HL-60 (cell line): Measurements from ENCODE around the gene CACUL1.
A peak's percentile ranks its signal among the peaks of the same experiment; 100 is the strongest.

Experiments used
- DNase-seq, 2 experiments: peaks; one replicate each; pipeline ENCODE4 v3.0.0-alpha.2; 2010 to 2020; ENCODE audit warnings: low read depth in 1 of 2, low spot score in 1 of 2
- H3K27ac ChIP-seq: fragments of 250-450 bp; sonication (Bioruptor Pico); replicated peaks from 2 replicates; pipeline ENCODE4 v1.5.1; 2020; ENCODE audit warnings: mild to moderate bottlenecking, moderate library complexity
- H3K27me3 ChIP-seq: fragments of 250-450 bp; sonication (Bioruptor Pico); 2 replicates; pipeline ENCODE4 v1.5.1; 2021; ENCODE audit warnings: mild to moderate bottlenecking, moderate library complexity; ENCODE audit not compliant: insufficient read depth, poor library complexity, severe bottlenecking
- H3K4me3 ChIP-seq: replicated peaks from 2 replicates; pipeline ENCODE4 v1.5.1; 2011; ENCODE audit warnings: mild to moderate bottlenecking, control low read depth, low read length; ENCODE audit not compliant: insufficient read depth
- CTCF ChIP-seq: IDR thresholded peaks from one replicate; pipeline ENCODE4 v1.5.1; 2011; ENCODE audit warnings: low read length, control low read depth, inconsistent platforms; ENCODE audit not compliant: insufficient read depth
- GABPA ChIP-seq: IDR thresholded peaks from 2 replicates; pipeline ENCODE4 v1.6.1; 2012; ENCODE audit warnings: low read depth
- POLR2AphosphoS5 ChIP-seq: IDR thresholded peaks from 2 replicates; pipeline ENCODE4 v1.6.1; 2012; ENCODE audit warnings: low read depth
- REST ChIP-seq: IDR thresholded peaks from 2 replicates; pipeline ENCODE4 v1.6.1; 2012; ENCODE audit warnings: low read depth; ENCODE audit not compliant: insufficient replicate concordance
- SPI1 ChIP-seq: IDR thresholded peaks from 2 replicates; pipeline ENCODE4 v1.6.1; 2012; ENCODE audit warnings: low read depth, mild to moderate bottlenecking, borderline replicate concordance

Gene CACUL1

DNA sequence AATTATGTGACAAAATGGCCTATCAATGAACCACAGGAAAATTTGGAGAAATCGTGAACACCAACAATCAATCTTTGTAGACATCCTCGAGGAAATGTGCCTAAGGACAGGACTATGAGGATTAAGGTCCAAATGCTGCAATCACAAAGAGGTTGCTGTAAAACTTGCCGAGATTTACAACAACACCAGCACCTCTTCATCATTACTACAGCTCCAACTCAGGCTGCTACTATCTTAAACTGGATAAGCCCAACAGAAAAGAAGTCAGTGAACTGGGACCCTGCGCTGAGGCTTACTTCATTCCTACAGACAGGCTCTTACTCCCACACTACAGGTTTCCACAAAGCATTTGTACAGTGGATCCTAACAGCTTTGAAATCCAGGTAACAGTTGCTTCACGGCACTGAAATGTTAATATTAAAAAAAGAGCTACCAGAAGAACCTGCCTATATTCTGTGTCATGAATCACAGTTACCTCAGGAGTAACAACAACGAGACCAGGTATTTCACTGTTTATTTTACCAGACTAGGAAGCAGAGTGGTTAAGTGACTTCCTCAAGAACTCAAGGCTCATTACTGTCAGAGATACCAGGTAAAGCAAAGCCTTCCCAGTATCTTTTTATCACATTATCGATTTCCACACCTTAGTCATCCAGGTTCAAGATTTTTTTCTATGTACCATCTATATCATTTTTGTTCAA, 23.9 kb downstream of the CACUL1 start:
- peak overlapping the region; percentile 44 for H3K27ac ChIP-seq
- DNase-seq, result no peak
- H3K4me3 ChIP-seq, result no peak overlapping the region
- no peaks in the 10 kb centered on the region for H3K27me3 ChIP-seq
- no peak for TF ChIP-seq CTCF
- no peak for TF ChIP-seq SPI1
- no peak for TF ChIP-seq GABPA
- TF ChIP-seq POLR2AphosphoS5, result no peak
- no peak for TF ChIP-seq REST

DNA sequence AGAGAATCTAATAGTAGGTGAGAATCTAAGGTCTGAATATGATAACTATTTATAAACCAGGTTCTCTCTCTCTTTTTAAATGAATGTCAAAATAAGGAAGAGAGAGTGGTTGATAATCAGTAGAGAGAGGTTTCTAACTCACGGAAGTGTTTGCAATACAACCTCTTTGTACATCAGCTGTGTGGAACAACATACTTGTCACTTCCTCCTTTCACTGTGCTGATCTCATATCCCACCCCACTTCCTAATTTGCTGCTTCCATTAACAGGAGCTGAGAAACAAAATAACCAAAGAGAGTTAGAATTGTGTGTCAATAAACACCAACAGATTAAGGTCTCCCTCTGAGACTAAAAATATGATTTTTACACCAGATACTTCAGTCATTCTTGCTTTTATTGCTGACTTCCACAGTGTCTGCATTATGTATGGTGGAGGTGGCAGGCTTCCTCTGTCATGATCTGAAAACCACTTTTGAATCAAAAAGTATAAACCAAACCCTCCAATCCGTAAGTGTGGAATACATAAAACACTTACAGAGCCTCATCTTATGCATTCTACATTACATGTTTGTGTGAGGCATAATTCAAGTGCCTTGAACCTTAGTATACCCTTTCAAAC, 25.0 kb downstream of the CACUL1 start:
- peak overlapping the region; percentile 44 for H3K27ac ChIP-seq
- no peak overlapping the region for H3K4me3 ChIP-seq
- peak; percentile 46; the same call in 1 of the 2 replicates for TF ChIP-seq POLR2AphosphoS5
- no peak for TF ChIP-seq CTCF
- TF ChIP-seq SPI1, result peak; percentile 100
- no peak for TF ChIP-seq REST
- peak; percentile 51 for TF ChIP-seq GABPA
- DNase-seq, result peak; percentile 67 to 78
- no peaks in the 10 kb centered on the region for H3K27me3 ChIP-seq

GRCh38 chr10:118729200-118729599, 25.6 kb downstream of the CACUL1 start:
- Histone ChIP-seq H3K4me3 (no peak overlapping the region), H3K27ac (peak overlapping the region; percentile 31), H3K27me3 (no peaks in the 10 kb centered on the region)
- TF ChIP-seq SPI1, result no peak
- no peak for TF ChIP-seq GABPA
- no peak for TF ChIP-seq POLR2AphosphoS5
- TF ChIP-seq CTCF, result no peak
- no peak for TF ChIP-seq REST
- DNase-seq, result no peak
